Gastroesophageal sphincter (tissue), 3 donors: ENCODE data around the gene TMEM30B.

Source experiments
- POLR2A ChIP-seq, 2 donors: fragments of 450-650 bp; IDR thresholded peaks; one replicate each; pipeline ENCODE4 v1.6.1; 2017; ENCODE audit warnings: antibody characterized with exemption in 2 of 2, mild to moderate bottlenecking in 2 of 2, moderate library complexity in 1 of 2
- POLR2AphosphoS5 ChIP-seq: sonication (generic); formaldehyde crosslinking; IDR thresholded peaks from one replicate; pipeline ENCODE4 v1.6.1; 2017; ENCODE audit warnings: antibody characterized with exemption
- TF ChIP-seq, protein P1 (sequence below), 4 experiments: fragments of 200-600 bp in 2 of 4; fragments of 450-650 bp in 2 of 4; sonication (generic) in 1 of 4; IDR thresholded peaks; one replicate each; pipeline ENCODE4 v1.5.1; 2017 to 2019; ENCODE audit warnings: antibody characterized with exemption in 4 of 4, mild to moderate bottlenecking in 2 of 4, moderate library complexity in 2 of 4

GRCh38 chr14:61271552-61271951 is 9.6 kb downstream of the TMEM30B start:
- TF ChIP-seq, protein P1, sequence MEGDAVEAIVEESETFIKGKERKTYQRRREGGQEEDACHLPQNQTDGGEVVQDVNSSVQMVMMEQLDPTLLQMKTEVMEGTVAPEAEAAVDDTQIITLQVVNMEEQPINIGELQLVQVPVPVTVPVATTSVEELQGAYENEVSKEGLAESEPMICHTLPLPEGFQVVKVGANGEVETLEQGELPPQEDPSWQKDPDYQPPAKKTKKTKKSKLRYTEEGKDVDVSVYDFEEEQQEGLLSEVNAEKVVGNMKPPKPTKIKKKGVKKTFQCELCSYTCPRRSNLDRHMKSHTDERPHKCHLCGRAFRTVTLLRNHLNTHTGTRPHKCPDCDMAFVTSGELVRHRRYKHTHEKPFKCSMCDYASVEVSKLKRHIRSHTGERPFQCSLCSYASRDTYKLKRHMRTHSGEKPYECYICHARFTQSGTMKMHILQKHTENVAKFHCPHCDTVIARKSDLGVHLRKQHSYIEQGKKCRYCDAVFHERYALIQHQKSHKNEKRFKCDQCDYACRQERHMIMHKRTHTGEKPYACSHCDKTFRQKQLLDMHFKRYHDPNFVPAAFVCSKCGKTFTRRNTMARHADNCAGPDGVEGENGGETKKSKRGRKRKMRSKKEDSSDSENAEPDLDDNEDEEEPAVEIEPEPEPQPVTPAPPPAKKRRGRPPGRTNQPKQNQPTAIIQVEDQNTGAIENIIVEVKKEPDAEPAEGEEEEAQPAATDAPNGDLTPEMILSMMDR (IDR thresholded peaks at IDR 0.05): no peak
- TF ChIP-seq POLR2A (IDR thresholded peaks at IDR 0.05) (no peak), POLR2AphosphoS5 (no peak)
